ENCODE results near the gene HP. TPM values are rescaled to one million over a fixed set of nuclear protein-coding genes. Genes with fewer than 3 reads are reported as not detected.
"Not testable (repeated sequence)": the region's sequence is repeated elsewhere in the genome, so short reads cannot be mapped to it uniquely, and the experiment has no call there.

The HP gene
- total RNA-seq, 1 experiment from 2014 or later = not detected

- Histone ChIP-seq H3K9ac (ENCODE audit: low read length) (no peak overlapping the region), H2AFZ (ENCODE audit: low read length) (no peak overlapping the region), H3K27me3 (ENCODE audit: low read length) (no peaks in the 10 kb centered on the region), H3K4me3 (ENCODE audit: low read length) (no peak overlapping the region), H3K79me2 (ENCODE audit: low read length) (no peaks in the 10 kb centered on the region), H3K9me3 (ENCODE audit: low read length) (no peaks in the 10 kb centered on the region), H3K36me3 (ENCODE audit: low read depth, low read length) (no peaks in the 10 kb centered on the region), H3K4me1 (ENCODE audit: insufficient read depth, low read length) (no peaks in the 10 kb centered on the region), H3K4me2 (ENCODE audit: low read length) (no peak overlapping the region), H4K20me1 (ENCODE audit: low read length) (no peaks in the 10 kb centered on the region), H3K9me2 (replicated peaks; ENCODE audit: low read length) (no peaks in the 10 kb centered on the region), H3F3A (ENCODE audit: low read length, unreplicated experiment) (no peaks in the 10 kb centered on the region), H3K27ac (ENCODE audit: low read length) (no peak overlapping the region)
- no TSS peak for BruUV-seq (replicated peaks)
- no peak for ATAC-seq
- intact Hi-C loops (cut with micrococcal nuclease) = no loop called here
- TF ChIP-seq EZH2phosphoT487 (IDR thresholded peaks at IDR 0.05; ENCODE audit: borderline replicate concordance, low read length) = no peak
- TF ChIP-seq, protein P1, sequence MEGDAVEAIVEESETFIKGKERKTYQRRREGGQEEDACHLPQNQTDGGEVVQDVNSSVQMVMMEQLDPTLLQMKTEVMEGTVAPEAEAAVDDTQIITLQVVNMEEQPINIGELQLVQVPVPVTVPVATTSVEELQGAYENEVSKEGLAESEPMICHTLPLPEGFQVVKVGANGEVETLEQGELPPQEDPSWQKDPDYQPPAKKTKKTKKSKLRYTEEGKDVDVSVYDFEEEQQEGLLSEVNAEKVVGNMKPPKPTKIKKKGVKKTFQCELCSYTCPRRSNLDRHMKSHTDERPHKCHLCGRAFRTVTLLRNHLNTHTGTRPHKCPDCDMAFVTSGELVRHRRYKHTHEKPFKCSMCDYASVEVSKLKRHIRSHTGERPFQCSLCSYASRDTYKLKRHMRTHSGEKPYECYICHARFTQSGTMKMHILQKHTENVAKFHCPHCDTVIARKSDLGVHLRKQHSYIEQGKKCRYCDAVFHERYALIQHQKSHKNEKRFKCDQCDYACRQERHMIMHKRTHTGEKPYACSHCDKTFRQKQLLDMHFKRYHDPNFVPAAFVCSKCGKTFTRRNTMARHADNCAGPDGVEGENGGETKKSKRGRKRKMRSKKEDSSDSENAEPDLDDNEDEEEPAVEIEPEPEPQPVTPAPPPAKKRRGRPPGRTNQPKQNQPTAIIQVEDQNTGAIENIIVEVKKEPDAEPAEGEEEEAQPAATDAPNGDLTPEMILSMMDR (conservative IDR thresholded peaks at IDR 0.05; ENCODE audit: low read depth, low read length) = no peak
- no peak for TF ChIP-seq EZH2 (IDR thresholded peaks at IDR 0.05; ENCODE audit: low read length, unreplicated experiment)
- DNase-seq = no peak
- ChIA-PET CTCF (no interaction called here), POLR2A (ENCODE audit: unreplicated experiment) (no interaction called here)
Measured at GRCh38 chr16:72073560-72074230, 19.4 kb downstream of the HP start.

DNA sequence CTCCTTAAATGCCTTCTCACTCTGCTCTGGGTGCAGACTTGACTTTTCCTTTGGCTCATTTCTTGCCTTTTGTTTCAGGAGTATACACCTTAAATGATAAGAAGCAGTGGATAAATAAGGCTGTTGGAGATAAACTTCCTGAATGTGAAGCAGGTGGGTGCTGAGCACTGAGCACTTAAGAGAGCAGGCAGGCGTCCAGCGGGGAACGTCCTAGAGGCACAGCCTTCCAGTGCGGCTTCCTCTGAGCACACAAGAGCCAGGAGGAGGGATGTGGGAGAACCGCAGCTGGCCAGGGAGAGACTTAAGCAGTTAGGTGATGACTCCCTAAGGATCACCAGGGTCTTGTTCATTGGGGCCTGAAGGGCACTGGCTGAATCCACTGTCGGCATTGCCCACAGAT, 20.8 kb downstream of the HP start:
- intact Hi-C loops (cut with micrococcal nuclease); H3K4me3 ChIP-seq (ENCODE audit: low read length); H3K36me3 ChIP-seq (ENCODE audit: low read depth, low read length); H3K27ac ChIP-seq (ENCODE audit: low read length); H3K9me3 ChIP-seq (ENCODE audit: low read length); H2AFZ ChIP-seq (ENCODE audit: low read length); H4K20me1 ChIP-seq (ENCODE audit: low read length); DNase-seq; CTCF ChIA-PET; BruUV-seq (replicated peaks); H3K27me3 ChIP-seq (ENCODE audit: low read length); H3K79me2 ChIP-seq (ENCODE audit: low read length); H3K9me2 ChIP-seq (replicated peaks; ENCODE audit: low read length); H3F3A ChIP-seq (ENCODE audit: low read length, unreplicated experiment); ATAC-seq; H3K9ac ChIP-seq (ENCODE audit: low read length); H3K4me2 ChIP-seq (ENCODE audit: low read length); H3K4me1 ChIP-seq (ENCODE audit: insufficient read depth, low read length); POLR2A ChIA-PET (ENCODE audit: unreplicated experiment): not testable (repeated sequence)

DNA sequence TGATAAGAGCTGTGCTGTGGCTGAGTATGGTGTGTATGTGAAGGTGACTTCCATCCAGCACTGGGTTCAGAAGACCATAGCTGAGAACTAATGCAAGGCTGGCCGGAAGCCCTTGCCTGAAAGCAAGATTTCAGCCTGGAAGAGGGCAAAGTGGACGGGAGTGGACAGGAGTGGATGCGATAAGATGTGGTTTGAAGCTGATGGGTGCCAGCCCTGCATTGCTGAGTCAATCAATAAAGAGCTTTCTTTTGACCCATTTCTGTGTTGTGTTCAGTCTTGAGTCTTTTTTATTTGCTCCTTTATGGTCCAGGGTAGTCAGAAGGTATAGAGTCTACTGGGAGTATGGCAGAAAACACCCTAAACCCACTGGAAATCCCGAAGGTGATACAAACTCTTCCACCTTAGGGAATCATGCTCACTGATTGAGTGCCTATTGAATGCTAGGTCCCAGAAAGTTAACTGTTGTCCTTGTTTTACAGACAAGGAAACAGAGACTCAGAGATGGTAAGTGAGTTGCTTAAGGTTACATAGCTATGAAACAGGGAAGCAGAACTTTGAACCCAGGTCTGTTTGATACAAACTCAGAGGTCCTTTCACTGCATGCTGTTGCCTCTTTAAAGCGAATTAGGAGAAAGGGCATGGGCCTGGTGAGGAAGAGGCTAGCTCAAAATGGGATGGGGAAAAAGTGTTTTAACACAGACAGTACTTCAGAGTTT, 22.8 kb downstream of the HP start:
- POLR2A ChIA-PET (ENCODE audit: unreplicated experiment); CTCF ChIA-PET: not testable (repeated sequence)

More for the DNA sequence above, 22.8 kb downstream of the HP start:
- BruUV-seq (replicated peaks); H3K79me2 ChIP-seq (ENCODE audit: low read length); DNase-seq; H3F3A ChIP-seq (ENCODE audit: low read length, unreplicated experiment); H3K9me2 ChIP-seq (replicated peaks; ENCODE audit: low read length); H3K9ac ChIP-seq (ENCODE audit: low read length); H3K9me3 ChIP-seq (ENCODE audit: low read length); intact Hi-C loops (cut with micrococcal nuclease); H3K36me3 ChIP-seq (ENCODE audit: low read depth, low read length); H4K20me1 ChIP-seq (ENCODE audit: low read length); H2AFZ ChIP-seq (ENCODE audit: low read length); H3K4me3 ChIP-seq (ENCODE audit: low read length); H3K27ac ChIP-seq (ENCODE audit: low read length); H3K27me3 ChIP-seq (ENCODE audit: low read length); ATAC-seq; H3K4me1 ChIP-seq (ENCODE audit: insufficient read depth, low read length); H3K4me2 ChIP-seq (ENCODE audit: low read length): not testable (repeated sequence)

Data from PC-3 (cell line).